GM23338 (cell line): ENCODE data around the gene LAD1. TPM values are rescaled to one million over a fixed set of nuclear protein-coding genes. Genes with fewer than 3 reads are reported as not detected.
A peak's percentile ranks its signal among the peaks of the same experiment; 100 is the strongest.

Experiments
- ATAC-seq: fragments of 200-7000 bp; cut with Tn5 transposase; 3 replicates; pipeline ENCODE4 v1.9.1; 2020
- DNase-seq: peaks from one replicate; pipeline ENCODE4 v3.0.0-alpha.2; 2015; ENCODE audit warnings: low spot score
- H2AFZ ChIP-seq: fragments of 200-600 bp; sonication (generic); 2 replicates; pipeline ENCODE4 v1.8.0; 2016; ENCODE audit warnings: antibody characterized with exemption, mild to moderate bottlenecking, moderate library complexity
- H3F3A ChIP-seq: fragments of 200-600 bp; sonication (generic); replicated peaks from 2 replicates; pipeline ENCODE4 v1.8.0; 2017; ENCODE audit warnings: antibody characterized with exemption, mixed run types, low read depth
- H3K27ac ChIP-seq: fragments of 200-600 bp; sonication (generic); 2 replicates; pipeline ENCODE4 v1.6.1; 2016; ENCODE audit warnings: low read depth
- H3K27me3 ChIP-seq: fragments of 200-600 bp; sonication (generic); 2 replicates; pipeline ENCODE4 v1.8.0; 2016; ENCODE audit warnings: mild to moderate bottlenecking, mixed run types, moderate library complexity; ENCODE audit not compliant: insufficient read depth
- H3K36me3 ChIP-seq: fragments of 200-600 bp; sonication (generic); 2 replicates; pipeline ENCODE4 v1.8.0; 2016; ENCODE audit warnings: mild to moderate bottlenecking; ENCODE audit not compliant: insufficient read depth
- H3K4me1 ChIP-seq: fragments of 200-600 bp; sonication (generic); 2 replicates; pipeline ENCODE4 v1.8.0; 2016; ENCODE audit warnings: mild to moderate bottlenecking, moderate library complexity; ENCODE audit not compliant: insufficient read depth
- H3K4me2 ChIP-seq: fragments of 200-600 bp; sonication (generic); 2 replicates; pipeline ENCODE4 v1.7.1; 2017; ENCODE audit warnings: mixed run types
- H3K4me3 ChIP-seq: fragments of 200-600 bp; sonication (generic); 2 replicates; pipeline ENCODE4 v1.6.1; 2016; ENCODE audit warnings: mixed run types
- H3K79me2 ChIP-seq: fragments of 200-600 bp; sonication (generic); replicated peaks from 2 replicates; pipeline ENCODE4 v1.8.0; 2017; ENCODE audit warnings: mild to moderate bottlenecking; ENCODE audit not compliant: insufficient read depth
- H3K9me2 ChIP-seq: fragments of 200-600 bp; sonication (generic); 2 replicates; pipeline ENCODE4 v1.8.0; 2017; ENCODE audit not compliant: insufficient read depth
- H4K20me1 ChIP-seq: fragments of 200-600 bp; sonication (generic); replicated peaks from 2 replicates; pipeline ENCODE4 v1.8.0; 2017; ENCODE audit warnings: mild to moderate bottlenecking; ENCODE audit not compliant: insufficient read depth
- H3K27ac Mint-ChIP-seq: 2 replicates; pipeline ENCODE4 v1.8.0; 2020; ENCODE audit warnings: inconsistent platforms, mild to moderate bottlenecking, moderate library complexity, mixed read lengths
- H3K27me3 Mint-ChIP-seq: 3 replicates; pipeline ENCODE4 v1.8.0; 2022; ENCODE audit warnings: low read depth, mild to moderate bottlenecking, moderate library complexity, mixed read lengths, inconsistent platforms; ENCODE audit not compliant: insufficient read depth, poor library complexity
- H3K36me3 Mint-ChIP-seq: 3 replicates; pipeline ENCODE4 v1.8.0; 2021; ENCODE audit warnings: low read depth, mild to moderate bottlenecking, inconsistent platforms, moderate library complexity, mixed read lengths
- H3K4me1 Mint-ChIP-seq: 3 replicates; pipeline ENCODE4 v1.8.0; 2020; ENCODE audit warnings: mild to moderate bottlenecking, inconsistent platforms, mixed read lengths
- H3K4me3 Mint-ChIP-seq: 3 replicates; pipeline ENCODE4 v1.8.0; 2021; ENCODE audit warnings: moderate library complexity, mild to moderate bottlenecking, inconsistent platforms, mixed read lengths
- H3K9me3 Mint-ChIP-seq: 3 replicates; pipeline ENCODE4 v1.8.0; 2020; ENCODE audit warnings: moderate library complexity, mild to moderate bottlenecking, inconsistent platforms, mixed read lengths
- CREB1 ChIP-seq: fragments of 250-450 bp; sonication (Bioruptor Pico); IDR thresholded peaks from 2 replicates; pipeline ENCODE4 v1.5.0; 2020; ENCODE audit warnings: low read depth, mild to moderate bottlenecking, moderate library complexity
- CTCF ChIP-seq, 2 experiments: fragments of 200-600 bp in 1 of 2; sonication (generic) in 1 of 2; conservative IDR thresholded peaks; 2 replicates each; pipeline versions ENCODE4 v1.5.1 to v1.6.1; 2016 to 2017; ENCODE audit warnings: antibody characterized with exemption in 2 of 2, low read depth in 2 of 2, mild to moderate bottlenecking in 2 of 2, moderate library complexity in 1 of 2
- EZH2 ChIP-seq: fragments of 200-600 bp; sonication (generic); IDR thresholded peaks from one replicate; pipeline ENCODE4 v1.8.0; 2017; ENCODE audit warnings: antibody characterized with exemption, mild to moderate bottlenecking, low read depth; ENCODE audit not compliant: unreplicated experiment
- EZH2phosphoT487 ChIP-seq: fragments of 200-600 bp; sonication (generic); IDR thresholded peaks from one replicate; pipeline ENCODE4 v1.8.1; 2018; ENCODE audit warnings: antibody characterized with exemption; ENCODE audit not compliant: unreplicated experiment
- JUNB ChIP-seq: IDR thresholded peaks from one replicate; pipeline ENCODE4 v1.6.1; 2016; ENCODE audit warnings: antibody characterized with exemption; ENCODE audit not compliant: unreplicated experiment
- NANOG ChIP-seq: IDR thresholded peaks from 2 replicates; pipeline ENCODE4 v1.6.1; 2016; ENCODE audit warnings: antibody characterized with exemption, borderline replicate concordance
- POLR2AphosphoS5 ChIP-seq: IDR thresholded peaks from 2 replicates; pipeline ENCODE4 v1.6.1; 2016; ENCODE audit warnings: antibody characterized with exemption, low read depth
- REST ChIP-seq: IDR thresholded peaks from one replicate; pipeline ENCODE4 v1.6.1; 2018; ENCODE audit warnings: antibody characterized with exemption; ENCODE audit not compliant: unreplicated experiment
- ZNF114 ChIP-seq: fragments of 250-450 bp; sonication (Bioruptor Pico); IDR thresholded peaks from 2 replicates; pipeline ENCODE4 v1.5.0; 2020; ENCODE audit warnings: mild to moderate bottlenecking, moderate library complexity
- ZNF331 ChIP-seq: fragments of 250-450 bp; sonication (Bioruptor Pico); IDR thresholded peaks from 2 replicates; pipeline ENCODE4 v1.5.0; 2020; ENCODE audit warnings: low read depth, mild to moderate bottlenecking, moderate library complexity
- polyA plus RNA-seq: library from polyadenylated mRNA; unstranded; fragments of >200 nt; fragmentation: Nextera tagmentation; extraction: Ambion mirVana; gene quantifications from 2 replicates; pipeline ENCODE4 v1.2.1, GENCODE V29; 2016
- total RNA-seq: library from RNA; depleted of rRNA; stranded (reverse); fragments of >200 nt; shearing (Covaris generic); gene quantifications from 2 replicates; pipeline ENCODE4 v1.2.3, GENCODE V29; 2014

LAD1 gene
- total and polyA plus RNA-seq, 2 experiments from 2014 or later: 17.6 to 18.9 TPM

DNA sequence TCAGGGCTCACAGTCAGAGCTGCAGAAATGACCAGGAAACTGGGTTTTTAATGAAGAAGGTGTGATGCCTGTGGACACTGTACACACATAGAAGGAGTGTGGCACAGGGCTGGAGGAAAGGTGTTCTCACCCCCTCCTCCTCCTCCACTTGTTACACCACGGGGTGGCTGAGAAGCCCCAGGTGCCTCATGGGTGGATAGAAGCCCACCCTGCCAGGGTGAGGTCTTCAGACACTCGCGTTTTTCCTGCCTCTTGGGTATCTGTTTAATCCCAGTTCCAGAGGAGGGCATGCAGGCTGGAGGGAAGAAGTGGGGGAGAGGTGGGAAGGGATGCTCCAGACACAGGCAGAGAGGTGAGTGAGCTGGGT lies 9.7 kb upstream of the LAD1 start (continued):
- no peak for TF ChIP-seq CTCF (conservative IDR thresholded peaks at IDR 0.05; ENCODE audit: low read depth in 2 of 2)

DNA sequence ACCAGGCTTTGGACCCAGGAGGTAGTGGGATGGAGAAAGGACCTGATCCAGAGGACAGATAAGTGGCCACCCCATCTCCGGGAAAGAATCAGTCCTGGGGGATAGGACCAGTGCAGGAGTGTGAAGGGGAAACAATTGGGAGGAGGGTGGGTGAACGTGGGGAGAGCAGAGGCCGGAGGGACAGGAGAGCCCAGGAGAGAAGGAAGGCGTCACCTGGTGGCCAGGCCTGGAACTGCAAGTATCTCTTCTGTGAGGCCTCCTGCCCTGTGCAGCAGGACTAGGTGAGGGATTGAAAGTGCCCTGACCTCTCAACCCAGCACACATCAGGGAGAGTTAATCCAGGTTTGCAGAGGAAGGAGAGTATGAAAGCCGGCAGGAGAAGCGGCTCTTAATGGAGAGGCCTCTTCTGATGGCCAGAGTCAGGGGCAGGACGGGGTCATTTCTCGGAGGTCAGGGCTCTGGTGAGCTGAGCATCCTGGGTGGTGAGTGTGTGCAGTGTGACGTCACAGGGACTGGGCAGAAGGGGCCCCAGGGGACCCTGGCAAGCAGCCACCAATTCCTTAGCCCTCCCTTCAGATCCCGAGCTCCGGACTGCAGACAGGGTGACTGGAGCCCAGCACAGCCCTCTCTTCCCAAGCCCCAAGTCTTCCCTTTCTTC lies 9.2 kb upstream of the LAD1 start:
- no peaks in the 10 kb centered on the region for H3K9me2 ChIP-seq
- H3K4me3 ChIP-seq: no peak overlapping the region
- Mint-ChIP-seq H3K27me3 (peaks cover 9% of the 10 kb centered on the region), H3K27ac (no peak overlapping the region), H3K4me1 (peaks cover 5% of the 10 kb centered on the region), H3K36me3 (no peaks in the 10 kb centered on the region), H3K4me3 (no peak overlapping the region), H3K9me3 (no peaks in the 10 kb centered on the region; the same call in 2 of the 3 replicates)
- H4K20me1 ChIP-seq: no peaks in the 10 kb centered on the region
- H3K79me2 ChIP-seq: no peaks in the 10 kb centered on the region
- DNase-seq: peak; percentile 93
- peak; percentile 96 for ATAC-seq
- no peak overlapping the region for H3K4me2 ChIP-seq
- H3K27ac ChIP-seq: no peak overlapping the region
- H3K36me3 ChIP-seq: no peaks in the 10 kb centered on the region
- H3K4me1 ChIP-seq: no peaks in the 10 kb centered on the region
- H2AFZ ChIP-seq: no peak overlapping the region
- H3F3A ChIP-seq: no peaks in the 10 kb centered on the region
- no peaks in the 10 kb centered on the region for H3K27me3 ChIP-seq
- TF ChIP-seq EZH2 (no peak), CTCF (conservative IDR thresholded peaks at IDR 0.05; ENCODE audit: low read depth in 2 of 2) (peak; percentile 79 to 99)

- H4K20me1 ChIP-seq: no peaks in the 10 kb centered on the region
- H3K27me3 ChIP-seq: no peaks in the 10 kb centered on the region
- H3K79me2 ChIP-seq: no peaks in the 10 kb centered on the region
- no peaks in the 10 kb centered on the region for H3K9me3 Mint-ChIP-seq
- no peaks in the 10 kb centered on the region for H3K36me3 Mint-ChIP-seq
- no peaks in the 10 kb centered on the region for H3K4me1 ChIP-seq
- H3K27ac ChIP-seq: no peak overlapping the region
- no peaks in the 10 kb centered on the region for H3K36me3 ChIP-seq
- no peaks in the 10 kb centered on the region for H3F3A ChIP-seq
- H3K4me1 Mint-ChIP-seq: peaks cover 5% of the 10 kb centered on the region
- H3K27me3 Mint-ChIP-seq: peaks cover 6% of the 10 kb centered on the region
- TF ChIP-seq JUNB (no peak), ZNF114 (no peak), ZNF331 (CRISPR knock-in tag) (no peak), EZH2phosphoT487 (no peak), NANOG (no peak), CREB1 (CRISPR knock-in tag) (no peak), POLR2AphosphoS5 (no peak), REST (no peak)
- no peak overlapping the region for H3K4me3 Mint-ChIP-seq
- no peak overlapping the region for H3K27ac Mint-ChIP-seq
- H3K4me3 ChIP-seq: no peak overlapping the region
- ATAC-seq (no peak), DNase-seq (no peak)
- H2AFZ ChIP-seq: no peak overlapping the region
- H3K4me2 ChIP-seq: no peak overlapping the region
- H3K9me2 ChIP-seq: no peaks in the 10 kb centered on the region
Measured at GRCh38 chr1:201406831-201407406, 7.8 kb upstream of the LAD1 start.
